ENCODE measurements around the gene TUBB3.
A peak's percentile ranks its signal among the peaks of the same experiment; 100 is the strongest.
"Not testable (repeated sequence)": the region's sequence is repeated elsewhere in the genome, so short reads cannot be mapped to it uniquely, and the experiment has no call there.

Gene TUBB3

DNA sequence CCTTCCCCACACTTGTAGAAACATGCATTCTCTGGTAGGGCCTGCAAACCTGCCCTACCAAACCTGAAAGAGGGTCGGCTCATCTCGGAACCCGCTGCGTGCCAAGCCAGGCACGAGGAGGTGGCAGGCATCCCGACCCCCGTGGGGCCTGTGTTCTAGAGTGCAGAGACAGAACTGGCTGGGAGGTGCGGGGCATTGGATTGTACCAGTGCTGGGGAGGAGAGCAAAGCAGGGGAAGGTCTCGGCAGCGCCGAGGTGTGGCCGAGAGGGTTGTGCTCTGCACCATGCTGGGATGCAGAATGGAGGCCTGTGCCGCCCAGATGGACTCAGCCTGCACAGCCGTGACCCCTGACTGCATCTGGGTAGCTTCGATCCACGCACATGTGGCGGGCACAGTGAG is 22.3 kb upstream of the TUBB3 start:
- no peak for DNase-seq (ENCODE audit: low read depth, low spot score)

DNA sequence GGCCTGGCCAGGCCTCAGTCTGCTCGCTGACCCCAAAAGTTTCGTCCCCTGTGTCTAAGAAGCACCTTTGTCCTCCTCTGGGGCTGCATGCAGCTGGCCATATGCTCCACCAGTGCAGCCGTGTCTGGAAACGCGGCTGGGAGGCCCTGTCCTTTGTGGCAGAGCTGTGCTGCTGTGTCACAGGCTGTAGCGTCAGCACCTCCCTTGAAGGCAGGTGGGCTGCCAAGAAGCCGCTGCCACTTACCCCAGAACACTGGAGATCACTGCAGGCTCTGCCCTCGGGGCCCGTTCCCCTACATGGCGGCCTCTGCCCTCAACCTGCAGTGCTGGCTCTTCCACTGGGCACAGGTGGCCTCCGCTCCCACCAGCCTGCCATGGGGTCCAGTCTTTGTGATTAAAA is 20.2 kb upstream of the TUBB3 start:
- no peak for DNase-seq (ENCODE audit: low read depth, low spot score)

DNA sequence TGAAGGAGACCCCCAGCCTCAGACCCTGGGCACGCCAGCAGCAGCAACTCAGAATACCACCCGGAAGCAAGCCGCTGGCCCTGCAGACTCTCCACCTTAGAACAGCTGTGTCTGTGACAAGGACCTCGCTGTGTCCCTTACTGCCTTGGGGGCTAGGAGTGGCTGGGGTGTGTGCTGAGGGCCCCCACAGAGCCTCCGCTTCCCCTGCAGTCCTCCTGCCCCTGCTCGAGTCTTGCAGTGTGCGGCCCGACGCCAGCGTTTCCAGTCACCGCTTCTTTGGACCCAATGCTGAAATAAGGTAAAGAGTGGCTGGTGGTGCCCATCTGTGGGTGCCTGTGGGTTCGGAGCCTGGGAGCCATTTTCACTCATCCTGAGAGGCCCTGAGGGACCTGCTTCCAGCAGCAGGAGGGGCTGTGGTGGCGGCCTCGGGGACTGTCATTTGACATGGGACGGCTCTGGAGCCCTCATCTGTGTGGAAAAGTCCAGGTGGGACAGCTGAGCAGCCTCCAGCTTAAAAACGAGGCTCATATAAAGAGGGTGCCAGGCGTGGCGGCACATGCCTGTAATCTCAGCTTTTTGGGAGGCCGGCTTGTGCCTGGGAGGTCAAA is 19.1 kb upstream of the TUBB3 start:
- no peak for DNase-seq (ENCODE audit: low read depth, low spot score)

DNA sequence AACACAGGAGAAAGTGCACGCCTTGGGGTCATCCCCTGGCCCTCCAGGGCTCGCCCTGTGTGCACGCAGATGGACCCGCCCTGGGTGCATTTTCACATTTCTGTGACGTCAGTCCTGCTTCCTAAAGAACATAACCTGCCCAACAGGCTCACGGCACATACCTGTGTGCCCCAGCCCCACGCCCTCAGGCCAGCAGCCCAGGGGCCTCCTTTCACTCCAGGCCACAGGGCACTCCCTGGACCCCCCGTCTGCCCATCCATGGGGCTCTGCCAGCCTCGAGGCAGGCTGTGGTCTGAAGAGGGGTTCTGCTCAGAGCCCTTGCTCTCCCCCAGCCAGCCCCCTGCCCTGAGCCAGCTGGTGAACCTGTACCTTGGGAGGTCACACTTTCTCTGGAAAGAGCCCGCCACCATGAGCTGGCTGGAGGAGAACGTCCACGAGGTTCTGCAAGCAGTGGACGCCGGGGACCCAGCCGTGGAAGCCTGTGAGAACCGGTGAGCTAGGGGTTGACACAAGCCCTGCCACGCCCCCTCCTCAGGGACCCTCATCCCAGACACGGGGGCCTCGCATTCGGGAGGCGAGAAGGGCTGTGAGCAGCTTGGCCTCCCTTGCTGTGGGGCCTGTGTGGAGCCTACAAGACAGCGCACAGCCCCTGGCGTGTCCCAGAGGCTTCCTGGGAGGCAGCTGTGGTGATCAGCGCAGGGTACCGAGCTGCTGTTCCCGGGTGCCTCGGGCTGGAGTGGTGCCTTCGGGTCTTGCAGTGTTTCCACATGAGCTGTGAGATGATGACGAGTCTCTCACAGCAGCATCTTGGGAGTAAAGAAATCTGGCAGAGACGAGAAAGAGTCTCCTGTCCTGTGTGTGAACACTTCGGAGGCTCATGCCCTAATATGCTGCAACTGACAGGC is 18.3 kb upstream of the TUBB3 start:
- DNase-seq (ENCODE audit: low read depth, low spot score): no peak

DNA sequence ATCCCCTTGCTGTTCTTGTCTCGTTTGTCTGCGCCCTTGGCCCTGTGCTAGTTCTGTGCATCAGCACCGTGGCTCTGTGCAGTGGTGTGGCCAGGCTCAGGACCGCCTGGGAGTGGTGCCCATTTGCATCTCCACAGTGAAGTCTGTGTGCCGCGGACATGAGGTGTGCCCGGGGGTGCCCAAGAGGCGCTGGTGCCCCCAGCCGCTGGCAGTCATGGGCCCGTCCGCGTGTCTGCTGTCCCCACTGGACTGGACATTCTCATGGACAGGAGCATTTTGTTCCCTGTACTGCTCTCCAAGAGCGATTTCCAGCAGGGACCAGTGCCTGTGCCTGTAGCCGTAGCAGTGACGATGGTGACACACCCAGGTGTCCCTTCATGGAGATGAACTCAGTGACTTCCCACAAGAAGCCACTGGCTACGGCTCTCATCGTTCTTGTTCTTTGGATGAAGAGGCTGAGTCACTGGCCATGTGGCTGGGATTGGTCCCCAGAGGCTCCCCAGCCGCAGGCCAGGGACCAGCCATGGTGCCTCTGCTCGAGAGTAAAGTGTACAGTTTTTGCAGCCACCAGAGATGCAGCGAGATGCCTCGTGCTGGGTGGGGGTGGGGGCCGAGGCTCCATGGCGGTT is 17.5 kb upstream of the TUBB3 start:
- no peak for DNase-seq (ENCODE audit: low read depth, low spot score)

DNA sequence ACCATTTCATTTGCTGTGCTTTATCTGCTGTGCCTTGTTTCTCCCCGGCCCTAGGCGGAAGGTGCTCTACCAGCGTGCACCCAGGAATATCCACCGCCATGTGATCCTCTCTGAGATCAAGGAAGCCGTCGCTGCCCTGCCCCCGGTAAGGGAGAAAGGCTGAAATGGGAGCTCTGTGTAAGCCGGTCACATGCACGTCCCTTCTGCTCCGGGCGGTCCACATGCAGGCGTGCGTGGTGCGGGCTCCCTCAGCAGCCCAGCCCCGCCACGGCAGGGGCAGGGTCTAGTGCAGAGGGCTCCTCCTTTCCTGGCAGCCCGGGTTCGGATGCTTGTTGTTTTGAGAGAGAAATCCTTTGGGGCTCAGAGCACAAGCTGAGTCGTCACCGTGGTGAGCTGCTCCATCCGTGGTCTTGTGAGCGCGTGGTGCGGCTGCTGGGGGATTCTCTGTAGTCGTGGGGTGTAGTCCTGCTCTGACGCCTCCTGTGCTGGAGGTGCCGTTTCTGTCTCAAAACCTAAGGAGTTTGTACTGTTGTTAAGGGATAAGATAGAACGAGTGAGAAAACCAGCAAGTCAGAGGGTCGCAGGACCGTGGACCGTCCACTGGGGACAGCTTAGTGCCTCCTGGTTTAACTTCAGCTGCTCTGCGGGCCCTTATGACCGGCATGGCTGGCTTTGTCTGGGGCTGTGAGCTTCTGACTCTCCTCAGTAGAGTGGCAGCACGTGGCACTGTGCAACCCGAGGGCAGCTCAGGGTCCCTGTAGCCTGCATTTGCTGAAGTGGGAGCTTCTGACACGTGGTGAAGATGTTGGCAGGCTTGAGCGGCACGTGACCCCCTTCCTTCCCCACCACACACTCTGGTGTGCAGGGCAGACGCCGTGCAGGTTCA is 16.8 kb upstream of the TUBB3 start:
- DNase-seq (ENCODE audit: low read depth, low spot score): no peak

DNA sequence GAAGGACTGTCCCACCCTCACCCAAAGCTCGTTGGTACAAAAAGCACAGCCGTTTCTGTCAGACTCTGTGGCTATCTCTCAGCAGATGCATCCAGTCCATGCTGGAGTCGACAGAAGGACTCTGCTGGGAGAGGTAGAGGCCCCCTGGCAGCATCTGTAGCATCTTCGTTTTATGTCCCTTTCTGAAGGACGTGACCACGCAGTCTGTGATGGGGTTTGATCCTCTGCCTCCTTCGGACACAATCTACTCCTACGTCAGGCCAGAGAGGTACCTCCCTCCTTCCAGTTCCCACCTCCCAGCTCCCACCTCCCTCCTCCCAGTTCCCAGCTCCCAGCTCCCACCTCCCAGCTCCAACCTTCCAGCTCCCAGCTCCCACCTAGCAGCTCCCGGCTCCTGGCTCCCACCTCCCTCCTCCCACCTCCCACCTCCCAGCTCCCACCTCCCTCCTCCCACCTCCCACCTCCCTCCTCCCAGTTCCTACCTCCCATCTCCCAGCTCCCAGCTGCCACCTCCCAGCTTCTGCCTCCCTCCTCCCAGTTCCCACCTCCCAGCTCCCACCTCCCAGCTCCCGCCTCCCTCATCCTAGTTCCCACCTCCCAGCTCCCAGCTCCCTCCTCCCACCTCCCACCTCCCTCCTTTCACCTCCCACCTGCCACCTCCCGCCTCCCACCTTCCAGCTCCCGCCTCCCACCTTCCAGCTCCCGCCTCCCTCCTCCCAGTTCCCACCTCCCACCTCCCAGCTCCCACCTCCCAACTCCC is 15.9 kb upstream of the TUBB3 start:
- DNase-seq (ENCODE audit: low read depth, low spot score): no peak

DNA sequence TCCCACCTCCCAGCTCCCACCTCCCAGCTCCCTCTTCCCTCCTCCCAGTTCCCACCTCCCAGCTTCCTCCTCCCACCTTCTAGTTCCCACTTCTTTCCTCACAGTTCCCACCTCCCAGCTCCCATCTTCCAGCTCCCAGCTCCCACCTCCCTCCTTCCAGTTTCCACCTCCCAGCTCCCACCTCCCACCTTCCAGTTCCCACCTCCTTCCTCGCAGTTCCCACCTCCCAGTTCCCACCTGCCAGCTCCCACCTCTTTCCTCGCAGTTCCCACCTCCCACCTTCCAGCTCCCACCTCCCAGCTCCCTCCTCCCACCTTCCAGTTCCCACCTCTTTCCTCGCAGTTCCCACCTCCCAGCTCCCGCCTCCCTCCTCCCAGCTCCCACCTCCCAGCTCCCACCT is 14.9 kb upstream of the TUBB3 start:
- DNase-seq (ENCODE audit: low read depth, low spot score): no peak

DNA sequence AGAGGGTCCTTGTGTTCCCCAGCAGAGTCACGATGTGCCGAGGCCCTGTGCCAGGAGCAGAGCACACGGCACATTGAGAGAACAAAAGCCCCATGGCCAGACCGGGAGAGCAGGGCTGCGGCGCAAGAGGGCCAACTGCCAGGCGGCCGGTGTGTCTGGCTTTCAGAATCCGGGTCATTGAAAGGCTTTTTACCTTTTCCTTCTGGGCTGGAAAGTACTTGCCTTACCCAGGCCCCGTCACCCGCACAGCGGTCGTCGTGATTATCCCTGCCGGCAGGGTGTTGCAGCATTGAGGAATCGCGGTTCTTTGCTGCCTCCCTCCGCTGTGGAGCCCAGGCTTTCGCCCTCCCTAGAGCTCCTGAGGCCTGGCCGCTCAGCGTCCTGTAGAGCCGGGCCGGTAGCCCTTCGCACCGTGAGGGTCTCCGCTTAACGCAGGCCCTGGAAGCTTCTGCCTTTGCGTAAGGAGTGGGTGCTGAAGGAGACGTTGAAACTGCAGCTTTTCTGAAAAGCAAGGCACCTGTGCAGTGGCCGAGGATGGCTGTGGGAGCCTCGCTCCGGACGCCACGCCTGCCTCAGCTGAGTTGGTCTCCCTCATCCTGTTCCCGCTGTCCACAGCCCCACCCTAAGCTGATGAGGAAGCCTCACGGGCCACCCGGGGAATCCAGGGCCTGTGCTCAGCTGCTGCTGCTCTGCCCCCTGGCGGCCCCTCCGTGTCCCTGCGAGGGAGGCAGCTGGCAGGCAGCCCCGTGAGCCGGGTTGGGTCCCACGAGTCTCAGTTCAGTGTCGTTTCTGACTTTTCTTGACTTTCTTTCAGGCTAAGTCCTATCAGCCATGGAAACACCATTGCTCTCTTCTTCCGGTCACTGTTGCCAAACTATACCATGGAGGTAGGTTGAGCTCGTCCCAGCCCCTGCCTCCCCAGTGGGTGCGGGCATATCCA is 13.1 kb upstream of the TUBB3 start:
- peak; percentile 19 for DNase-seq (ENCODE audit: low read depth, low spot score)

DNA sequence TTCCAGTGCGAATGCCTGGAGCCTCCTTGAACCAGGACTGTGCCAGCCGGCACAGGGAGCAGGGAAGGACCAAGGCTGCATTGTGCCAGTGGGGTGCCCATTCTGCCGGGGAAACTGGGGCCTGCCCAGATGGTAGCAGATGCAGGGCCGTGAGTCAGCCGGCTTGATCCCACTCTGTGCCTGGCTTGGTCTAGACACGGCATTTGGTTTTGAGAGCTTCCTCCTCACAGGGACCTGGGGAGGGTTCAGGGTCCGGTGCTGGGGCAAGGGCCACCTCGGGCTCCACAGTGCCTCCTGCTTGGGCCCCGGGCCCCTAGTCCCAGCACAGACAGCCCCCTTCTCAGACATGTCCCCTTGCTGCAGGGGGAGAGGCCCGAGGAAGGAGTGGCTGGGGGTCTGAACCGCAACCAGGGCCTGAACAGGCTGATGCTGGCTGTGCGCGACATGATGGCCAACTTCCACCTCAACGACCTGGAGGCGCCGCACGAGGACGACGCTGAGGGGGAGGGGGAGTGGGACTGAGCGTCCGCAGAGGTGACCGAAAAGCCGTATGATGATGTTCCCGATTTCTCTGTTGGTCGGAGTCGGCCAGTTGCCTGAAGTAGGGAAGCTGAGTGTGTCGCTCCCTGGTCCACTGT is 12.3 kb upstream of the TUBB3 start:
- no peak for DNase-seq (ENCODE audit: low read depth, low spot score)

DNA sequence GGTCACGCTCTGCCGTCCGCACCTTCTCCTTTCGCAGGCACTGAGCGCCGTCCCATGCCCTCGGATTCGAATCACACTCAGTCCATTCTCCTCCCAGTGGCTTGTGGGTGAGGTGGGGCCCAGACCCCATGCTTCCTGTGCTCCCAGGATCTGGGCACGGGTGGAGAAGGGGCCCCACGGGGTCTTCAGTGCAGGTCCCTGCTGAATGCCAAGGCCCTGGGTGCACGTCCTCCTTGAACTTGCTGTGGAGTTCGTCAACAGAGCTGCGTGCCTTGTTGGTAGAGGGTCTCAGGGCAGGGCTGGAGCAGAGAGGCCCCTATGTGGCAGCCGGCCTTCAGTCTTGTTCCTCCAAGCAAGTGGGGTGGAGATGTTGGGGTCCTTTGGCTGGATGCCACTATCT is 11.8 kb upstream of the TUBB3 start:
- no peak for DNase-seq (ENCODE audit: low read depth, low spot score)

DNA sequence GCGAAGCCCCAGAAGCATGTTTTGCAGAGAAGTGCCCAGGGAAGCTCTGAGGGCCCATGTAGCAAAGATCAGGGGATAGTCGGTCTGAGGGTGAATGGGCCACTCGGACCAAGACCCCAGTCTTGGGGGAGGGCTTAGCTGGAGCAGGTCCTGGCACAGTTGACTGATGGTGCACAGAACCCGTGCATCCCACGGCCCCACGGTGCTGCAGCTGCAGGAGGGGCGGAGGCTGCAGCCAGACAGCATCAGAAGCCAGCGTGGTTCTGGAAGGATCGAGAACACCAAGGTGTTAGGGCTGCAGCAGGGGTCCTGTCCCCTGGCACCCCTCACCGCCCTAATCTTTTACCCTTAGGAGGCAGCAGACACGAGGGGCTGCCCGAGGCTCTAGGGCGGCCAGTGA is 11.0 kb upstream of the TUBB3 start:
- no peak for DNase-seq (ENCODE audit: low read depth, low spot score)

DNA sequence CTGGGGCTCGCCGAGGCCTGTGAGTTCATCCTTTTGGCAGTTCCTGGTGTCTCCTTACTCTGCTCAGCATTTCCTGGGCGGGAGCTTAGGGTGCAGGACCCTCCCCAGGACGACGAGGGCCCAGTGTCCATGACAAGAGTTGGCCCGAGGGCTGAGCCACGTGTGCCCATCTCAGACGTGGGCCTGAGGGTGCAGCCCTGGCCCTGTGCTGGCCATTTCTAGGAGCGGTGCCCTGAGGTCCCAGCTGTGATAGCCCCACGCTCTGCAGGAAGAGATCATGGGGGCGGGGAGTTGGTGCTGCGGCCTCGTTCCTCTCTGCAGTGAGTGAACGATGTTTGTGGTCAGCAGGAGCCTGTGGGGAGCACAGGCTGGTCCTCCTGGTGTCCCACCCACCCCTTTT is 10.5 kb upstream of the TUBB3 start:
- no peak for DNase-seq (ENCODE audit: low read depth, low spot score)

DNA sequence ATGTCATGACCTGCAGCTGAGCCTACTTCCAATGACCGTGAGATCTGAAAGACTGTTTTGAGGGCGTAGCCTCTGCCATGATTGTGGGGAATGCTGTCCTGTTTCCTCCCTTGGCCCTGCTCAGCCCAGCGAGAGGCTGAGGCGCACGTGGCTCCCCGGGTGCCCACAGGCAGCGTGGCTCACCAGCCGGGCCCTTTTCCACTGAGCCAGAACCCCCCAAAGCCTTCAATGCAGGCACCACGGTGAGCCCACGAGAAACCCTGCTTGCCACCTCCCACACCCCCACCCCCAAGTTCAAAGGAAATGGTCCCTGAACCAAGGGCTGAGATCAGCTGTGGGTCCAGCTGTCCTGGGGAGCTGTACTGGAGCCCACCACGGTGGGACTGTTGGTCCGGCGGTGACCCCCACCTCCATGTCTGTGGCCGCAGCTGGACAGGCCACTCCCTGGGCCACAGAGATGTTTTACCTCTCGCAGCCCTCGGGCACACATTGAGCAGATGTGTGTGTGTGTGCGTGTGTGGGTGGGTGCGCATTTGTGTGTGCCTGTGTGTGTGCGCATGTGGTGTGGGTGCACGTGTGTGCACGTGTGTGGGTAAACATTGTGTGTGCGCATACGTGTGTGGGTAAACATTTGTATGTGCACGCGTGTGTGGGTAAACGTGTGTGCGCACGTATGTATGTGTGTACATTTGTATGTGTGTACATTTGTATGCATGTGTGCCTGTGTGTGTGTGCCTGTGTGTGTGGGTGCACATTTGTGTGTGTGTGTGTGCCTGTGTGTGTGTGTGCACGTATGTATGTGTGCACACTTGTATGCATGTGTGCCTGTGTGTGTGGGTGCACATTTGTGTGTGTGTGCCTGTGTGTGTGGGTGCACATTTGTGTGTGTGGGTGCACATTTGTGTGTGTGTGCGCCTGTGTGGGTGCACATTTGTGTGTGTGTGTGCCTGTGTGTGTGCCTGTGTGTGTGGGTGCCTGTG is 9.4 kb upstream of the TUBB3 start:
- DNase-seq (ENCODE audit: low read depth, low spot score): no peak

DNA sequence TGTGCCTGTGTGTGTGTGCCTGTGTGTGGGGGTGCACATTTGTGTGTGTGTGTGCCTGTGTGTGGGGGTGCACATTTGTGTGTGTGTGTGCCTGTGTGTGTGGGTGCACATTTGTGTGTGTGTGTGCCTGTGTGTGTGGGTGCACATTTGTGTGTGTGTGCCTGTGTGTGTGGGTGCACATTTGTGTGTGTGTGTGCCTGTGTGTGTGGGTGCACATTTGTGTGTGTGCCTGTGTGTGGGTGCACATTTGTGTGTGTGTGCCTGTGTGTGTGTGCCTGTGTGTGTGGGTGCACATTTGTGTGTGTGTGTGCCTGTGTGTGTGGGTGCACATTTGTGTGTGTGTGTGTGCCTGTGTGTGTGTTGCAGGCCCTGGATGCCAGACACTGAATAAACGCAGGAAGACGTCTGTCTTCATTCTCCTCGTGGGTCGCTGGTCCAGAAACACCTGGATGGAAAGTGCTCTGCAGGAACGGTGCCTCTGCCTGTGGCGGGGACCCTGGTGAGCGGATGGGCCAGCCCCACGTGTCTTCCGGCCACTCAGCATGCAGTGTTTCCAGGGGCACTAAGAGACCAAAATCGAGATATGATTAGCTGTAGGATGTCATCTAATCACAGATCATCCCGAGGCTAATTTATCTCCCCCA is 8.4 kb upstream of the TUBB3 start:
- not testable (repeated sequence) for DNase-seq (ENCODE audit: low read depth, low spot score)

DNA sequence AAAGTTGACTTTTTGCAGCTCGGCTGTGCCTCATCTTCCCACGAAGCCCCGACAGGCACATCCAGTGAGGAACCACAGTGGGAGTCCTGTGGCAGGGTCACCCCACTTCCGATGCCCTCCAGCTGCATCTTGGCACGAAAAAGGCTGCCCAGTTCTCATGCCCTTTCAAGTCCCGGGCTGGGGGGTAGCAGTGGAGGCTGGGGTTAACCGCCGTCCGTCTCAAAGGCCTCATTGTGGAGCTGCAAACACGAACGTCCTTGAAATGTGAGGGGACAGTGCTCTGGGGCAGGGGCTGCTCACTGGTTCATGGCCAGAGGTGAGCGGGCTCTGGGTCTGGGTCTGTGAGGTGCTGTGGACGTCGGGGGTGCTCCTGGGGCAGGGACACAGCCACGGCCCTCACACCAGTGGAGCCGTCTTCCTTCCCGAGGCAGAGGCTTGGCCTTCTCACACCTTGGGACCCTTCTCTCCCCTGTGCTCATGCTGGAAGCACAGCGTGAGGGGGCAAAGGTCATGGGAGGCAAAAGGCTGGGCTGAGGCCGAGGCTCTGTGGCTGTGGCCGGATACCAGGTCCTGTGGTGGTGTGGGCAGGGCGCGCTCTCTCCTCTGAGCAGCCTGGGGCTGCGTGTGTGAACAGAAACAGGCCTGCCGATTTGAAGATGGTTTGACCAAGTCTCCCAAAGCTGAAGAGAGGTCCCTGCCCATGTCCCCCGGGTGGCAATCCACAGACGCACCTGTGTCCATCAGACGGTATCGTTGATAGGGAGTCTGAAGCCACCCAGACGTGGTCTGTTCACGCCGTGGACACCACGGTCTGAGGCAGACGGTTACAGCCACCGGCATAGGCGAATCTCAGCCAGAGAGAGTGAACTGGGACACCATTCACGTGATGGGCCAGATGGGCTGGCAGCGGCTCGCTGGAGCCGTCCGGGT is 7.6 kb upstream of the TUBB3 start:
- no peak for DNase-seq (ENCODE audit: low read depth, low spot score)

Measured in activated naive CD8-positive, alpha-beta T cell treated with anti-CD3 and anti-CD28 coated beads, Interleukin-2, amount 50 U/mL, for 16 hours (primary cell).